Activated CD4-positive, alpha-beta T cell treated with anti-CD3 and anti-CD28 coated beads for 36 hours (primary cell): Measurements from ENCODE around the gene SPRR2F. TPM values are rescaled to one million over a fixed set of nuclear protein-coding genes. Genes with fewer than 3 reads are reported as not detected.

ENCODE experiments used
- ATAC-seq: fragments of 200-7000 bp; cut with Tn5 transposase; one replicate; pipeline ENCODE4 v1.10.0; 2021; ENCODE audit warnings: mild to moderate bottlenecking, moderate library complexity
- CTCF ChIA-PET: fragments of 350-600 bp; sonication (Branson Sonifier 250); formaldehyde crosslinking; loops from one replicate; lab custom pipeline; 2021; ENCODE audit warnings: antibody characterized with exemption; lab: Charles Lee
- POLR2A ChIA-PET: fragments of 350-600 bp; sonication (Branson Sonifier 250); formaldehyde crosslinking; loops from one replicate; lab custom pipeline; 2021; ENCODE audit warnings: antibody characterized with exemption, inconsistent platforms; lab: Charles Lee
- DNase-seq: peaks from one replicate; pipeline ENCODE4 v3.0.0-alpha.2; 2020
- H3K27ac Mint-ChIP-seq: one replicate; pipeline ENCODE4 v1.8.0; 2021; ENCODE audit warnings: mixed read lengths
- H3K27me3 Mint-ChIP-seq: one replicate; pipeline ENCODE4 v1.8.0; 2021; ENCODE audit warnings: mixed read lengths
- H3K36me3 Mint-ChIP-seq: one replicate; pipeline ENCODE4 v1.8.0; 2021; ENCODE audit warnings: low read depth, mixed read lengths
- H3K4me1 Mint-ChIP-seq: one replicate; pipeline ENCODE4 v1.8.0; 2021; ENCODE audit warnings: mixed read lengths
- H3K4me3 Mint-ChIP-seq: one replicate; pipeline ENCODE4 v1.8.0; 2021; ENCODE audit warnings: mild to moderate bottlenecking, moderate library complexity, mixed read lengths
- H3K9me3 Mint-ChIP-seq: one replicate; pipeline ENCODE4 v1.8.0; 2021; ENCODE audit warnings: low read depth, mixed read lengths
- intact Hi-C, 2 experiments: fragments of 100-400 bp; cut with DNase I in 1 of 2; cut with micrococcal nuclease in 1 of 2; formaldehyde crosslinking; loops; one replicate each; pipeline versions ENCODE4 v1.14.2 to v1.15.1; 2022 to 2024; cut with DNase I, micrococcal nuclease
- total RNA-seq, 2 experiments: library from RNA; stranded (reverse); gene quantifications; one replicate each; pipeline ENCODE4 v1.2.3, GENCODE V29; 2021

Gene SPRR2F
- total RNA-seq, 2 experiments from 2014 or later, result not detected

DNA sequence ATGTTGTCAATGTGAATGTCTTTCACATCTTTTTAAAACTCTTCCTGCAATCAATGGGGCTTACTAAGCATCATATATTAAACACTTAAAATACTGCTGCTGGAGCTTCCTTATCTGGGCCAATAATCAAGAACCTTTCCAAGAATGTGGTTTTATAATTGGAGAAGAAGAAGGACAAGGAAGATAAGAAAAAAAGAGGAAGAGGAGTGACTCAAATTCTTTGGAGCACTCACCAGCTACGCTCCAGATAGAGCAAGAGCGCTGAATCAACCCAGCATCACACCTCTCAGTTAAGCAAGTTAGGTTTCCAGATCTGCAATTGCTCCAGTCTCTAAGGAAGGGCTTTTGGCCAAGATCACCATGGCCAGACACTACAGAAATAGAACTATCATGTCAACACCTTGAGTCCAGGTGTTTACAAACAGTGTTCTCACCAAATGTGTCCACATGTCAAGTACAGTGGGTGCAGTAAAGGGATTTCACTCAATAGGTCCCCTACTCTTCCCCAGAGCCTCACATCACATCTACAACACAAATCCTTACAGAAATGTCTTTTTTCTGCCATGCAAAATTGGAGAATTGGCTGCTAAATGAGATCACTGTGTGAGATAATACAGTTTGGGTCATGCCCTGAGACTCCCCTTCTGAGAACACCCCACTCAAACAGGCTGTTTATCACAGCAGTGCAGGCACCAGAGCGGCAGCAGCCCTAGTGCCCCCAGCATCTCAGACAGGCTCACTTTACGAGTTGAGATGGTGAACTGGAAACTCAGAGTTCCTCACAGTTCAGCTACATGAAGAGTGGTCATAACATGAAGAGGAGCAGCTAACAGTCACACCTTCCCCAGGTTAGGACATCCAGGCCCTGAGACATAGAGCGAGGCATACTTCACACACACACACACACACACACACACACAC is 40.2 kb downstream of the SPRR2F start:
- intact Hi-C loops, result no loop called here
- ATAC-seq (no peak), DNase-seq (no peak)
- ChIA-PET CTCF (no interaction called here), POLR2A (no interaction called here)
- Mint-ChIP-seq H3K36me3 (no peaks in the 10 kb centered on the region), H3K9me3 (no peaks in the 10 kb centered on the region), H3K4me1 (no peaks in the 10 kb centered on the region), H3K27ac (no peak overlapping the region), H3K4me3 (no peak overlapping the region), H3K27me3 (peaks cover 5% of the 10 kb centered on the region)

DNA sequence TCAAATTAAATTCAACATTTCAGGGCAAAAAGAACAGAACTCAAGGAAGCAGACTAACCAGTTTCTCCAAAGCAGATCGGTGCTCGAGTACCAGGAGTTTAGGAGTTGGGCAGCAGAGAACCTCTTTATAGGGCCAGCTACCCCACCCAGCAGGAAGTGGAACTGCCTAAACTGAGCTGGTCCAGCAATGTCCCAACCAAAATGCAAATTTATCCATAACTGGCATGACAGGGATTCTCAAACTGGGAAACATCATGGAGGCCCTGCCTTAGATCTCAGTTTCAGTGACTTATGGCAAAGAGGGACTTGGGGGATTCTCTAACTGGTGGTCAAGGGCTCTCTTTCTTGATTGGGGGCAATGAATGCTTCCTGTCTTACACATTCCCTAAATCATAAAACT is 41.8 kb downstream of the SPRR2F start, which contains the start of gene SPRR2B:
Gene SPRR2B, minus strand, starts transcription at position 101 of the 400 bp plus-strand sequence. CDS start 772 bp downstream, outside the sequence.
- Mint-ChIP-seq H3K27ac (no peak within 1 kb of the TSS), H3K9me3 (no peaks in the 10 kb centered on the region), H3K4me3 (no peak within 1 kb of the TSS), H3K36me3 (no peaks in the 10 kb centered on the region), H3K27me3 (peaks cover 7% of the 10 kb centered on the region), H3K4me1 (no peaks in the 10 kb centered on the region)
- ChIA-PET CTCF (no interaction called here), POLR2A (no interaction called here)
- ATAC-seq (no peak), DNase-seq (no peak)
- intact Hi-C loops, result no loop called here

DNA sequence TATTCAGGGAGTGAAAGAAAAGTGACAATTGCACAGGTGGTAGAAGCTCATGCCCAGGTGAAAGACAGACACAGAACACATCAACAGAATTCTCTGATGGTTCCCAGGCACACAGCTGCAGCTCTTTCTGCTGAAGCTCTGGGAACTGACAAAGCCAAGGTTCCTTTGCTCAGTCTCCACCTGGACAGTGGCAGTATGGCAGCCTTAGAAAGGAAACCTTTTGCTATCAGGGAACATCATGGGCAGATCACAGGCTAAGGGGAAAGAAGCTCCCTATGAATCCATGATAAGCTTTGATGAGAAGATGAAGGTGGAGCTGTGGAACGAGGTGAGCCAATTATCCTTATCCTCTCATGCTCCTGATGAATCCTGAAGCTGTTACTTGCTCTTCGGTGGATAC is 43.1 kb downstream of the SPRR2F start:
- ChIA-PET POLR2A (no interaction called here), CTCF (no interaction called here)
- no peak for ATAC-seq
- intact Hi-C loops, result no loop called here
- no peaks in the 10 kb centered on the region for H3K9me3 Mint-ChIP-seq
- peaks cover 15% of the 10 kb centered on the region for H3K27me3 Mint-ChIP-seq
- H3K4me3 Mint-ChIP-seq, result no peak overlapping the region
- no peaks in the 10 kb centered on the region for H3K36me3 Mint-ChIP-seq
- H3K27ac Mint-ChIP-seq, result no peak overlapping the region
- H3K4me1 Mint-ChIP-seq, result no peaks in the 10 kb centered on the region
- DNase-seq, result no peak

Other genes starting within 250 kb of the SPRR2F start
- not detected for gene SMCP, start 235.2 kb downstream of the SPRR2F start, total RNA-seq
- gene IVL, start 205.0 kb downstream of the SPRR2F start, total RNA-seq, result under 1 TPM in 1 of 2 experiments, not detected in 1; 0.07 TPM
- not detected for gene SPRR5, start 166.3 kb downstream of the SPRR2F start, total RNA-seq
- not detected for gene SPRR4, start 142.9 kb downstream of the SPRR2F start, total RNA-seq
- gene SPRR1A, start 129.4 kb downstream of the SPRR2F start, total RNA-seq, result not detected
- gene SPRR3, start 111.8 kb downstream of the SPRR2F start, total RNA-seq, result not detected
- not detected for gene SPRR1B, start 82.3 kb downstream of the SPRR2F start, total RNA-seq
- not detected for gene SPRR2D, start 72.4 kb downstream of the SPRR2F start, total RNA-seq
- gene SPRR2A, start 56.0 kb downstream of the SPRR2F start, total RNA-seq, result not detected
- not detected for gene SPRR2B, start 41.9 kb downstream of the SPRR2F start, total RNA-seq
- gene SPRR2E, start 19.0 kb downstream of the SPRR2F start, total RNA-seq, result not detected
- gene SPRR2G, start 37.4 kb upstream of the SPRR2F start, total RNA-seq, result not detected
- gene LELP1, start 89.9 kb upstream of the SPRR2F start, total RNA-seq, result not detected
- gene PRR9, start 104.1 kb upstream of the SPRR2F start, total RNA-seq, result not detected
- gene LORICRIN, start 146.2 kb upstream of the SPRR2F start, total RNA-seq, result not detected
- gene PGLYRP3, start 199.4 kb upstream of the SPRR2F start, total RNA-seq, result not detected
- gene PGLYRP4, start 235.3 kb upstream of the SPRR2F start, total RNA-seq, result under 1 TPM in 1 of 2 experiments, not detected in 1; 0.09 TPM
- not detected for gene S100A9, start 244.3 kb upstream of the SPRR2F start, total RNA-seq